ENCODE measurements around the gene GAS5.

- TF ChIP-seq CTCF (IDR thresholded peaks at IDR 0.05; ENCODE audit: low read length) (no peak; the same call in 1 of the 2 replicates), EZH2 (IDR thresholded peaks at IDR 0.05; ENCODE audit: borderline replicate concordance, low read length) (no peak)
Observed at GRCh38 chr1:173871091-173871490, 3.3 kb upstream of the GAS5 start.
